Activated CD8-positive, alpha-beta T cell treated with anti-CD3 and anti-CD28 coated beads for 36 hours (primary cell): ENCODE results near the gene DRG1. TPM values are rescaled to one million over a fixed set of nuclear protein-coding genes. Genes with fewer than 3 reads are reported as not detected.

Source experiments
- ATAC-seq: fragments of 200-7000 bp; cut with Tn5 transposase; one replicate; pipeline ENCODE4 v1.10.0; 2021; ENCODE audit warnings: mild to moderate bottlenecking, moderate library complexity
- CTCF ChIA-PET: fragments of 350-600 bp; sonication (Branson Sonifier 250); formaldehyde crosslinking; loops from one replicate; lab custom pipeline; 2021; ENCODE audit warnings: antibody characterized with exemption; lab: Charles Lee
- POLR2A ChIA-PET: fragments of 350-600 bp; sonication (Branson Sonifier 250); formaldehyde crosslinking; loops from one replicate; lab custom pipeline; 2021; ENCODE audit warnings: antibody characterized with exemption; lab: Charles Lee
- DNase-seq: peaks from one replicate; pipeline ENCODE4 v3.0.0-alpha.2; 2020
- H3K27ac Mint-ChIP-seq: one replicate; pipeline ENCODE4 v1.8.0; 2021; ENCODE audit warnings: mild to moderate bottlenecking, mixed read lengths
- H3K27me3 Mint-ChIP-seq: one replicate; pipeline ENCODE4 v1.8.0; 2021; ENCODE audit warnings: mixed read lengths
- H3K36me3 Mint-ChIP-seq: one replicate; pipeline ENCODE4 v1.8.0; 2021; ENCODE audit warnings: low read depth, mixed read lengths
- H3K4me1 Mint-ChIP-seq: one replicate; pipeline ENCODE4 v1.8.0; 2021; ENCODE audit warnings: low read depth, mixed read lengths
- H3K4me3 Mint-ChIP-seq: one replicate; pipeline ENCODE4 v1.8.0; 2021; ENCODE audit warnings: mild to moderate bottlenecking, moderate library complexity, mixed read lengths
- H3K9me3 Mint-ChIP-seq: one replicate; pipeline ENCODE4 v1.8.0; 2021; ENCODE audit warnings: mixed read lengths
- intact Hi-C: fragments of 100-400 bp; cut with micrococcal nuclease; formaldehyde crosslinking; loops from one replicate; pipeline ENCODE4 v1.10.0; 2022
- total RNA-seq, 2 experiments: library from RNA; stranded (reverse); gene quantifications; one replicate each; pipeline ENCODE4 v1.2.3, GENCODE V29; 2021
- TF ChIP-seq, protein P1 (sequence below): fragments of 200-600 bp; IDR thresholded peaks from one replicate; pipeline ENCODE4 v1.8.0; 2022; ENCODE audit warnings: antibody characterized with exemption, mild to moderate bottlenecking

Gene DRG1, protein sequence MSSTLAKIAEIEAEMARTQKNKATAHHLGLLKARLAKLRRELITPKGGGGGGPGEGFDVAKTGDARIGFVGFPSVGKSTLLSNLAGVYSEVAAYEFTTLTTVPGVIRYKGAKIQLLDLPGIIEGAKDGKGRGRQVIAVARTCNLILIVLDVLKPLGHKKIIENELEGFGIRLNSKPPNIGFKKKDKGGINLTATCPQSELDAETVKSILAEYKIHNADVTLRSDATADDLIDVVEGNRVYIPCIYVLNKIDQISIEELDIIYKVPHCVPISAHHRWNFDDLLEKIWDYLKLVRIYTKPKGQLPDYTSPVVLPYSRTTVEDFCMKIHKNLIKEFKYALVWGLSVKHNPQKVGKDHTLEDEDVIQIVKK
- 100 to 1,000 TPM; 118 to 130 TPM for total RNA-seq

DNA sequence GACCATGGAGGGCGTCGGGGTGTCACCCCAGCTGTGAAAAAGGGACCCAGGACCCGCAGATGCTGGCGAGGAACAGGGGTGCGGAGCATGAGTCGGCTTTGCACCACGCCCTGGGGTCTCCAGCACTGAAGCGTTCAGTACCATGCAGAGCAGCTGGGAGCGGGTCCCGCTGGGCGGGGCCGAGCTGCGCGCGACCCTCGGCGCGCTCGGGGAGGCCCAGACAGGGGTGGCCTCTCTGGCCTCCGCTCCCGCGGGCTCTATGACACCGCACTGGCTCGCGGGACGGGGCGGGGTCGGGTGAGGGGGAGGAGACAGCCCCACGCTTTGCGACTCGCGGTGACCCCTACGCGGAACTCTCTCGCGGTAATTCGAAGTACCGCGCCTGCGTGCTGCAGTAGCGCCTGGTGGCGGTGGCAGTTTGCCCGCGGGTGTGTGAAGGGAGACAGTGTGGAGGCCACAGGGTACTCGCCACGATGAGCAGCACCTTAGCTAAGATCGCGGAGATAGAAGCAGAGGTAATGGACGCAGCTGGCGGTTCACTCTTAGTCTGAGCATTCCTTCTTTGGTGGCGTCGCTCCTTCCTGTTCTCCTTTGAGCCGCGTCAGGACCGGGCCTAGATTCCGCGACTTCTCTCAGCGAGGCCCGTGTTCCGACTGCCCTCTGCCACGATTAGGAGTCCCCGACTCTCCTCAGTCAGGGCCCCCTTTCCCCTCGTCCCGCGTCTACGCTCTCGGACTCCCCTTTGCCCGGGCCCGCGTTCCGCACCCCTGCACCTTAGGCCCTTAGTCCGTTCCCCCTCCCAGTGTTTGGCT lies at the start of gene DRG1:
DRG1 (plus strand) TSS at position 394 of the 812 bp plus-strand sequence; CDS start at position 474, 80 bp downstream.
- peak; percentile 99 for ATAC-seq
- POLR2A ChIA-PET: interaction anchor here (0.6 to 3.6 kb wide), 5 partner anchors 17 to 132 kb away, joined by 3 to 23 read pairs (median 3); partner anchors contain the start of gene PATZ1
- peak; percentile 97 for DNase-seq
- peak within 1 kb of the TSS; percentile 87 for H3K27ac Mint-ChIP-seq
- H3K4me1 Mint-ChIP-seq: peaks cover 24% of the 10 kb centered on the region
- peaks cover 24% of the 10 kb centered on the region for H3K36me3 Mint-ChIP-seq
- CTCF ChIA-PET: interaction anchor here (1.0 to 1.6 kb wide), 4 partner anchors 52 to 86 kb away, joined by 3 to 5 read pairs (median 4); no protein-coding TSS in a partner anchor
- H3K4me3 Mint-ChIP-seq: peak within 1 kb of the TSS; percentile 98
- H3K9me3 Mint-ChIP-seq: no peaks in the 10 kb centered on the region
- H3K27me3 Mint-ChIP-seq: no peaks in the 10 kb centered on the region
- TF ChIP-seq, protein P1, sequence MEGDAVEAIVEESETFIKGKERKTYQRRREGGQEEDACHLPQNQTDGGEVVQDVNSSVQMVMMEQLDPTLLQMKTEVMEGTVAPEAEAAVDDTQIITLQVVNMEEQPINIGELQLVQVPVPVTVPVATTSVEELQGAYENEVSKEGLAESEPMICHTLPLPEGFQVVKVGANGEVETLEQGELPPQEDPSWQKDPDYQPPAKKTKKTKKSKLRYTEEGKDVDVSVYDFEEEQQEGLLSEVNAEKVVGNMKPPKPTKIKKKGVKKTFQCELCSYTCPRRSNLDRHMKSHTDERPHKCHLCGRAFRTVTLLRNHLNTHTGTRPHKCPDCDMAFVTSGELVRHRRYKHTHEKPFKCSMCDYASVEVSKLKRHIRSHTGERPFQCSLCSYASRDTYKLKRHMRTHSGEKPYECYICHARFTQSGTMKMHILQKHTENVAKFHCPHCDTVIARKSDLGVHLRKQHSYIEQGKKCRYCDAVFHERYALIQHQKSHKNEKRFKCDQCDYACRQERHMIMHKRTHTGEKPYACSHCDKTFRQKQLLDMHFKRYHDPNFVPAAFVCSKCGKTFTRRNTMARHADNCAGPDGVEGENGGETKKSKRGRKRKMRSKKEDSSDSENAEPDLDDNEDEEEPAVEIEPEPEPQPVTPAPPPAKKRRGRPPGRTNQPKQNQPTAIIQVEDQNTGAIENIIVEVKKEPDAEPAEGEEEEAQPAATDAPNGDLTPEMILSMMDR: no peak
- intact Hi-C loops: no loop called here

DNA sequence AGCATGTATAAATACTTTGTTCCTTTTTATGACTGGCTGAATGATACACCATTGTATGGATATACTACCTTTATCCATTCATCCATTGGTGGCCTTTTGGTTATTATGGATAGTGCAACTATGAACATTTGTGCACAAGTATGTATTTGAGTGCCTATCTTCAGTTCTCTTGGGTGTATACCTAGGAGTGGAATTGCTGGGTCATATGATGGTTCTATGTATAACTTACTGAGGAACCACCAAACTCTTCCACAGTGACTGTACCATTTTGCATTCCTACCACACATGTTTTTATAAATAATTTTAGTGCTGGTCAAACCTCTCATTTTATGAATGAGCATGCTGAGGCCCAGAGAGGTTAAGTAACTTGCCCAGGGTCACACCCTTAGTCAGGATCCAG lies 49.4 kb upstream of the DRG1 start:
- H3K27ac Mint-ChIP-seq: no peak overlapping the region
- ATAC-seq (no peak), DNase-seq (no peak)
- H3K36me3 Mint-ChIP-seq: peaks cover 10% of the 10 kb centered on the region
- ChIA-PET CTCF (no interaction called here), POLR2A (no interaction called here)
- H3K9me3 Mint-ChIP-seq: no peaks in the 10 kb centered on the region
- peaks cover 6% of the 10 kb centered on the region for H3K4me1 Mint-ChIP-seq
- TF ChIP-seq, protein P1: no peak
- peaks cover 1% of the 10 kb centered on the region for H3K27me3 Mint-ChIP-seq
- H3K4me3 Mint-ChIP-seq: no peak overlapping the region
- intact Hi-C loops: loop anchor here (5.0 kb wide), 1 partner anchor 282 kb away; no protein-coding TSS in a partner anchor

DNA sequence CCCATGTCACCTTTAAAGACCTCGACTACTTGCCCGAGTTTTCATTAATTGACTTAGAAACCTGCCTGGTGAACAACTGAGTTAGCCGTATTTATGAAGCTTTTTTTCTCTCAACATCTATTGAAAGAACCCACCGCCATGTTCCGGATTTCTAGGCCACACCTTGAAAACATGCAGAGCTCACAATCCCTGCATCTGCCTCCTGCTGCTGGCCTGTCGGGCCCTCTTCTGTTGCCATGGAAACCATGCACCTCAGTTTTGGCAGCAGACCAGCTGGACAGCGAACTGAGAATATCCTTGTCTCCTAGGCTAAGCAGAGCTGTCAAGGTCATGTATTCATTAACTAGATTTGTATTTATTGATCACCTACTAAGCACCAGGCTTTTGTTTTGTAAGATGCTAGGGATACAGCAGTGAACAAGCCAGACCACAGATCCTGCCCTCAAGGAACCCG lies 49.0 kb upstream of the DRG1 start:
- ATAC-seq: no peak
- intact Hi-C loops: no loop called here
- Mint-ChIP-seq H3K27me3 (peaks cover 1% of the 10 kb centered on the region), H3K4me1 (peaks cover 6% of the 10 kb centered on the region), H3K9me3 (no peaks in the 10 kb centered on the region), H3K36me3 (peaks cover 5% of the 10 kb centered on the region), H3K27ac (no peak overlapping the region), H3K4me3 (no peak overlapping the region)
- POLR2A ChIA-PET: no interaction called here
- DNase-seq: no peak
- TF ChIP-seq, protein P1: no peak
- CTCF ChIA-PET: no interaction called here

DNA sequence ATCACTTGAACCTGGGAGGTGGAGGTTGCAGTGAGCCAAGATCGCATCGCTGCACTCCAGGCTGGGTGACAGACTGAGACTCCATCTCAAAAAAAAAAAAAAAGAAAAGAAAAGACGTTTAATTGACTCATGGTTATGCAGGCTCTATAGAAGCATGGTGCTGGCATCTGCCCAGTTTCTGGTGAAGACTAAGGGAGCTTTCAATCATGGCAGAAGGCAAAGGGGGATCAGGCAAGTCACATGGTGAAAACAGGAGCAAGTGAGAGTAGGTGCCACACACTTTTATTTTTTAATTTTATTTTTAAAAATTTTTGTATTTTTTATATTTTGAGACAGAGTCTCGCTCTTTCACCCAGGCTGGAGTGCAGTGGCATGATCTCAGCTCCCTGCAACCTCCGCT lies 44.9 kb upstream of the DRG1 start:
- peaks cover 1% of the 10 kb centered on the region for H3K27me3 Mint-ChIP-seq
- TF ChIP-seq, protein P1: no peak
- DNase-seq: no peak
- no peak overlapping the region for H3K4me3 Mint-ChIP-seq
- POLR2A ChIA-PET: no interaction called here
- H3K4me1 Mint-ChIP-seq: no peaks in the 10 kb centered on the region
- intact Hi-C loops: no loop called here
- no peak overlapping the region for H3K27ac Mint-ChIP-seq
- ATAC-seq: no peak
- no peaks in the 10 kb centered on the region for H3K36me3 Mint-ChIP-seq
- CTCF ChIA-PET: no interaction called here
- no peaks in the 10 kb centered on the region for H3K9me3 Mint-ChIP-seq
